Medulla oblongata (tissue), 1 donor: ENCODE measurements around the gene AOAH.

Source experiments
- DNase-seq: peaks from one replicate; pipeline ENCODE4 v3.0.0-alpha.2; 2015; ENCODE audit errors: extremely low spot score

AOAH gene

GRCh38 chr7:36692456-36692855 is 31.8 kb downstream of the AOAH start:
- no peak for DNase-seq

- no peak for DNase-seq
Observed at GRCh38 chr7:36691983-36692382, 32.3 kb downstream of the AOAH start.

- no peak for DNase-seq
Observed at GRCh38 chr7:36690514-36691187, 33.6 kb downstream of the AOAH start.

GRCh38 chr7:36690041-36690440 is 34.3 kb downstream of the AOAH start:
- no peak for DNase-seq

GRCh38 chr7:36686499-36686898 is 37.8 kb downstream of the AOAH start:
- no peak for DNase-seq

- DNase-seq, result no peak
Observed at GRCh38 chr7:36684954-36685353, 39.3 kb downstream of the AOAH start.

GRCh38 chr7:36683695-36684357 is 40.5 kb downstream of the AOAH start:
- DNase-seq, result no peak

GRCh38 chr7:36683111-36683510 is 41.2 kb downstream of the AOAH start:
- DNase-seq, result no peak

GRCh38 chr7:36682102-36682501 is 42.2 kb downstream of the AOAH start:
- no peak for DNase-seq

- no peak for DNase-seq
Observed at GRCh38 chr7:36677769-36678437, 46.4 kb downstream of the AOAH start.

GRCh38 chr7:36673703-36674102 is 50.6 kb downstream of the AOAH start:
- DNase-seq, result no peak

GRCh38 chr7:36671432-36671829 is 52.9 kb downstream of the AOAH start:
- no peak for DNase-seq

GRCh38 chr7:36670585-36671431 is 53.5 kb downstream of the AOAH start:
- DNase-seq, result peak; percentile 87

- DNase-seq, result no peak
Observed at GRCh38 chr7:36668750-36669149, 55.5 kb downstream of the AOAH start.

GRCh38 chr7:36668080-36668479 is 56.2 kb downstream of the AOAH start:
- no peak for DNase-seq

- DNase-seq, result no peak
Observed at GRCh38 chr7:36667007-36667745, 57.1 kb downstream of the AOAH start.

GRCh38 chr7:36663481-36663880 is 60.8 kb downstream of the AOAH start:
- DNase-seq, result no peak

GRCh38 chr7:36661135-36661840 is 63.0 kb downstream of the AOAH start:
- no peak for DNase-seq

GRCh38 chr7:36659638-36660341 is 64.5 kb downstream of the AOAH start:
- DNase-seq, result no peak

GRCh38 chr7:36659172-36659516 is 65.2 kb downstream of the AOAH start:
- peak; percentile 22 for DNase-seq
